Spleen (tissue), 11 donors: Measurements from ENCODE around the gene PCNX2. TPM values are rescaled to one million over a fixed set of nuclear protein-coding genes. Genes with fewer than 3 reads are reported as not detected.

Experiments used
- DNase-seq: peaks from one replicate; pipeline ENCODE4 v3.0.0-alpha.2; 2020
- H3K27ac ChIP-seq, 8 donors: fragments of 200-600 bp; sonication (generic) in 7 of 8; 1 replicate in 4 of 8; 2 replicates in 4 of 8; pipeline versions ENCODE4 v1.5.0 to v1.8.0; 2016 to 2021; ENCODE audit warnings: inconsistent platforms in 4 of 8, mild to moderate bottlenecking in 4 of 8, moderate library complexity in 1 of 8
- H3K27me3 ChIP-seq, 7 donors: fragments of 200-600 bp; sonication (generic) in 6 of 7; replicated peaks in 1 of 7; 1 replicate in 4 of 7; 2 replicates in 3 of 7; pipeline versions ENCODE4 v1.5.0 to v1.8.0; 2016 to 2021; ENCODE audit warnings: inconsistent platforms in 3 of 7, mild to moderate bottlenecking in 1 of 7
- H3K36me3 ChIP-seq, 6 donors: fragments of 200-600 bp; sonication (generic) in 5 of 6; 1 replicate in 4 of 6; 2 replicates in 2 of 6; pipeline versions ENCODE4 v1.5.0 to v1.8.0; 2016 to 2021; ENCODE audit warnings: inconsistent platforms in 2 of 6
- H3K4me1 ChIP-seq, 6 donors: fragments of 200-600 bp; sonication (generic) in 5 of 6; 1 replicate in 3 of 6; 2 replicates in 3 of 6; pipeline versions ENCODE4 v1.5.0 to v1.8.0; 2016 to 2021; ENCODE audit warnings: inconsistent platforms in 3 of 6
- H3K4me3 ChIP-seq, 8 donors: fragments of 200-600 bp; sonication (generic) in 7 of 8; 1 replicate in 4 of 8; 2 replicates in 4 of 8; pipeline versions ENCODE4 v1.5.0 to v1.8.0; 2016 to 2021; ENCODE audit warnings: inconsistent platforms in 4 of 8, mild to moderate bottlenecking in 4 of 8, moderate library complexity in 2 of 8
- H3K9me3 ChIP-seq, 8 donors: fragments of 200-600 bp; sonication (generic) in 7 of 8; 1 replicate in 4 of 8; 2 replicates in 4 of 8; pipeline versions ENCODE4 v1.5.0 to v1.8.0; 2016 to 2021; ENCODE audit warnings: inconsistent platforms in 4 of 8
- POLR2A ChIP-seq, 3 donors: fragments of 450-650 bp; IDR thresholded peaks; one replicate each; pipeline ENCODE4 v1.5.1; 2017; ENCODE audit warnings: antibody characterized with exemption in 3 of 3, mild to moderate bottlenecking in 1 of 3
- POLR2AphosphoS5 ChIP-seq, 3 donors: sonication (generic); formaldehyde crosslinking; IDR thresholded peaks; one replicate each; pipeline ENCODE4 v1.5.1; 2017; ENCODE audit warnings: antibody characterized with exemption in 3 of 3
- WGBS, 5 donors: extraction: QIAGEN DNeasy Blood & Tissue Kit in 3 of 5; methylation state at CpG; one replicate each; pipeline versions ENCODE4 v1.1.5 to v1.1.7; 2013 to 2018; 5-methylcytosine and 5-hydroxymethylcytosine counted together
- intact Hi-C: fragments of 100-400 bp; cut with DNase I; formaldehyde crosslinking; loops from one replicate; pipeline ENCODE4 v1.15.0; 2023; ENCODE audit warnings: low total_unique reads
- polyA plus RNA-seq, 3 donors: library from polyadenylated mRNA; stranded (reverse); fragments of 200-250 nt; gene quantifications; one replicate each; pipeline ENCODE4 v1.2.1, GENCODE V29; 2013
- total RNA-seq, 7 donors: library from RNA; depleted of rRNA in 3 of 7; stranded (reverse); fragments of >200 nt in 3 of 7; fragmentation: NEBNext Ultra II Directional in 4 of 7; extraction: Animal tissue kit (Norgen Biotek cat#: 25700) in 4 of 7; gene quantifications; one replicate each; pipeline versions ENCODE4 v1.1.0 to v1.2.1, GENCODE V29; 2016 to 2021
- TF ChIP-seq, protein P1 (sequence below), 11 experiments: fragments of 200-600 bp in 7 of 11; fragments of 450-650 bp in 4 of 11; sonication (generic) in 4 of 11; IDR thresholded peaks in 8 of 11; conservative IDR thresholded peaks in 3 of 11; 1 replicate in 7 of 11; 2 replicates in 4 of 11; pipeline versions ENCODE4 v1.4.0 to v1.8.0; 2016 to 2021; ENCODE audit warnings: antibody characterized with exemption in 11 of 11, inconsistent platforms in 4 of 11, mild to moderate bottlenecking in 1 of 11
- donor health status: healthy with polysubstance abuse.
- donor health status: DM: no; HTN: no; CAD: no; lungs with moderate emphysema.
- donor health status: DM: no; HTN: no; CAD: no.
- donor health status: Bipolar disorder and iron deficiency.
- donor health status: healthy.
- donor health status: DM: no; HTN: no; CAD: no.
- donor health status: DM: yes; HTN: yes; CAD: no.

The PCNX2 gene
- total and polyA plus RNA-seq, 10 donors = 4.0 to 26.5 (median 15.4) TPM

- Histone ChIP-seq H3K4me1 (no peaks in the 10 kb centered on the region), H3K4me3 (no peak overlapping the region), H3K27ac (no peak overlapping the region), H3K9me3 (peaks cover 0 to 11% (median 0%) of the 10 kb centered on the region in 8 donors), H3K36me3 (peaks cover 0 to 11% (median 0%) of the 10 kb centered on the region in 6 donors), H3K27me3 (no peaks in the 10 kb centered on the region)
- TF ChIP-seq POLR2AphosphoS5 (IDR thresholded peaks at IDR 0.05) (no peak), POLR2A (IDR thresholded peaks at IDR 0.05) (no peak)
- TF ChIP-seq, protein P1, sequence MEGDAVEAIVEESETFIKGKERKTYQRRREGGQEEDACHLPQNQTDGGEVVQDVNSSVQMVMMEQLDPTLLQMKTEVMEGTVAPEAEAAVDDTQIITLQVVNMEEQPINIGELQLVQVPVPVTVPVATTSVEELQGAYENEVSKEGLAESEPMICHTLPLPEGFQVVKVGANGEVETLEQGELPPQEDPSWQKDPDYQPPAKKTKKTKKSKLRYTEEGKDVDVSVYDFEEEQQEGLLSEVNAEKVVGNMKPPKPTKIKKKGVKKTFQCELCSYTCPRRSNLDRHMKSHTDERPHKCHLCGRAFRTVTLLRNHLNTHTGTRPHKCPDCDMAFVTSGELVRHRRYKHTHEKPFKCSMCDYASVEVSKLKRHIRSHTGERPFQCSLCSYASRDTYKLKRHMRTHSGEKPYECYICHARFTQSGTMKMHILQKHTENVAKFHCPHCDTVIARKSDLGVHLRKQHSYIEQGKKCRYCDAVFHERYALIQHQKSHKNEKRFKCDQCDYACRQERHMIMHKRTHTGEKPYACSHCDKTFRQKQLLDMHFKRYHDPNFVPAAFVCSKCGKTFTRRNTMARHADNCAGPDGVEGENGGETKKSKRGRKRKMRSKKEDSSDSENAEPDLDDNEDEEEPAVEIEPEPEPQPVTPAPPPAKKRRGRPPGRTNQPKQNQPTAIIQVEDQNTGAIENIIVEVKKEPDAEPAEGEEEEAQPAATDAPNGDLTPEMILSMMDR (IDR thresholded peaks at IDR 0.05 in 8 of 11, conservative IDR thresholded peaks at IDR 0.05 in 3 of 11) = no peak
- WGBS, 5 donors = 86 to 88% (median 87%) methylated on average over 5 of the region's 5 CpGs
- DNase-seq = no peak
- intact Hi-C loops = no loop called here
Measured at GRCh38 chr1:233217832-233218231, 77.7 kb downstream of the PCNX2 start.

DNA sequence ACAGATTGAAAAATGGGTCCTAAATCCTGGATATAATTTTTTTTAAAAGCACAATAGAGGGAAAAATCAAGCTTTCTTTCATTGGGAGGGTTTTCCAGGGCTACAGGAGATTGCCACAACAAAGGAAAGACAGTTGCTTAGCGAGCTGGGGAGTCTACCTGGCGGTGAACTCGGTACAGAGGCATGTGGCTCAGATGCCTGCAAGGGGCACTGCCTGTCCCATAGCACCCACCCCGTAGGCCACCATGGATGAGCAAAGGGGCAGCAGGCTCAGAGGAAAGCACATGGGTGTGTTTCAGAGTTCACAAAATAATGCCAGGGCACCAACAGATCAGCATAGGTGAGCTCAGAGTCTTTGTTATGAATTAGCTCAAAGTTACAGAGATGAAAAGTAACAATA, 79.5 kb downstream of the PCNX2 start:
- Histone ChIP-seq H3K27me3 (no peaks in the 10 kb centered on the region), H3K4me3 (no peak overlapping the region), H3K27ac (no peak overlapping the region), H3K36me3 (peaks cover 0 to 6% (median 0%) of the 10 kb centered on the region in 6 donors), H3K4me1 (no peaks in the 10 kb centered on the region), H3K9me3 (peaks cover 0 to 11% (median 0%) of the 10 kb centered on the region in 8 donors)
- DNase-seq = no peak
- TF ChIP-seq, protein P1 (IDR thresholded peaks at IDR 0.05 in 8 of 11, conservative IDR thresholded peaks at IDR 0.05 in 3 of 11) = no peak
- TF ChIP-seq POLR2A (IDR thresholded peaks at IDR 0.05) (no peak), POLR2AphosphoS5 (IDR thresholded peaks at IDR 0.05) (no peak)
- WGBS, 5 donors = 89 to 99% (median 93%) methylated on average over 4 of the region's 4 CpGs
- intact Hi-C loops = no loop called here

DNA sequence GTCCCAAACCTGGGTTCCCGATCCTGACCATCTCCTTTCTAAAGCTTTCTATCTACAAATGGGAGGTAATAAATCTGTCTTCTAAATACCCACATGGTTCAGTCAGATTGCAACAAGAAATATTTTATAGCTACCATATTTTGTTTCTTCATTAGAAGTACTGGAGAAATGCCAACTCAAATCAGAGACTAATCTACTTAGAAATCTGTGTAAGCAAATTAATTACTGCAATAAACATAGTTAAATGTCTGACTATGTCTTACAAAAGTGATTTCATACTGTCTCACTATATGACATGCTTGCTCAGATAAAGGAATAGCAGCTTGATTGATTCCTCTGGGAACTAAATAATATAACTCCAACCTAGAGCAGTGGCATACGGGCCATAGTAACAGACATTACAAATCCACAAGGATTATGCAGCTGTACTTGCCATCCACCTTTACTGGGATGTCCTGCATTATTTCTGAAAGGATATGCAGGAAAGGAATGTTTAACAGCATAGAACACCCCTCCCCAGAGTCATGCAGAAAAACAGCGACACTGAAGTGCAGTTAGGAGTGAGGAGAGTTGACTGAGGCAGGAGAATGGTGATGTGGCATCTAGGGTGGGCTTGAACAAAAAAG, 80.3 kb downstream of the PCNX2 start:
- H3K27ac ChIP-seq = no peak overlapping the region
- H3K9me3 ChIP-seq = peaks cover 0 to 8% (median 0%) of the 10 kb centered on the region in 8 donors
- 92 to 96% (median 95%) methylated on average over 3 of the region's 3 CpGs for WGBS, 5 donors
- no peaks in the 10 kb centered on the region for H3K27me3 ChIP-seq
- H3K4me3 ChIP-seq = no peak overlapping the region
- no peak for DNase-seq
- peaks cover 0 to 6% (median 0%) of the 10 kb centered on the region in 6 donors for H3K36me3 ChIP-seq
- intact Hi-C loops = no loop called here
- TF ChIP-seq POLR2AphosphoS5 (IDR thresholded peaks at IDR 0.05) (no peak), POLR2A (IDR thresholded peaks at IDR 0.05) (no peak)
- TF ChIP-seq, protein P1 (IDR thresholded peaks at IDR 0.05 in 8 of 11, conservative IDR thresholded peaks at IDR 0.05 in 3 of 11) = no peak
- no peaks in the 10 kb centered on the region for H3K4me1 ChIP-seq

DNA sequence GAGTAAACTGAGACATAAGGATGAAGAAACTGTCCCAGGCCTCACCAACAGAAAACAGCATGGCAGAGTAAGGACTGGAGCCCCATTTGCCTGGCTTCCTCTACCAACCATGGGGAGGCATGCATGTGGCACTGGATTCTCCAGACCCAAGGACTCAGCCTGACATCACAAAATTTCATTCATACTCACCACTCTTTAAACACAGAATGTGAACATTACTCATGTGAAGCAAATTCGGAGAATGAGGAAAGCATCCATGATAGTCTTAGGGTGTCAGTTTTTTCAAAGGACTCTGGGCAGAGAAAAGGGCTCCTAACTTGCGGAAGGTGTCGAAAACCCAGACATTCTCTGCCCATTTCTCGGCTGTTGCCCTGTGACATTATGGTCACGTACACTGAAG, 83.9 kb downstream of the PCNX2 start:
- H3K27me3 ChIP-seq = no peaks in the 10 kb centered on the region
- 95 to 99% (median 96%) methylated on average over 5 of the region's 5 CpGs for WGBS, 5 donors
- intact Hi-C loops = no loop called here

More for the DNA sequence above, 83.9 kb downstream of the PCNX2 start:
- H3K27ac ChIP-seq = no peak overlapping the region
- H3K9me3 ChIP-seq = no peaks in the 10 kb centered on the region
- DNase-seq = no peak
- no peaks in the 10 kb centered on the region for H3K4me1 ChIP-seq
- H3K4me3 ChIP-seq = no peak overlapping the region
- peaks cover 0 to 17% (median 0%) of the 10 kb centered on the region in 6 donors for H3K36me3 ChIP-seq
- TF ChIP-seq POLR2A (IDR thresholded peaks at IDR 0.05) = no peak
- TF ChIP-seq, protein P1 (IDR thresholded peaks at IDR 0.05 in 8 of 11, conservative IDR thresholded peaks at IDR 0.05 in 3 of 11) = no peak
